ENCODE data around the gene TUBGCP2.

Gene TUBGCP2

DNA sequence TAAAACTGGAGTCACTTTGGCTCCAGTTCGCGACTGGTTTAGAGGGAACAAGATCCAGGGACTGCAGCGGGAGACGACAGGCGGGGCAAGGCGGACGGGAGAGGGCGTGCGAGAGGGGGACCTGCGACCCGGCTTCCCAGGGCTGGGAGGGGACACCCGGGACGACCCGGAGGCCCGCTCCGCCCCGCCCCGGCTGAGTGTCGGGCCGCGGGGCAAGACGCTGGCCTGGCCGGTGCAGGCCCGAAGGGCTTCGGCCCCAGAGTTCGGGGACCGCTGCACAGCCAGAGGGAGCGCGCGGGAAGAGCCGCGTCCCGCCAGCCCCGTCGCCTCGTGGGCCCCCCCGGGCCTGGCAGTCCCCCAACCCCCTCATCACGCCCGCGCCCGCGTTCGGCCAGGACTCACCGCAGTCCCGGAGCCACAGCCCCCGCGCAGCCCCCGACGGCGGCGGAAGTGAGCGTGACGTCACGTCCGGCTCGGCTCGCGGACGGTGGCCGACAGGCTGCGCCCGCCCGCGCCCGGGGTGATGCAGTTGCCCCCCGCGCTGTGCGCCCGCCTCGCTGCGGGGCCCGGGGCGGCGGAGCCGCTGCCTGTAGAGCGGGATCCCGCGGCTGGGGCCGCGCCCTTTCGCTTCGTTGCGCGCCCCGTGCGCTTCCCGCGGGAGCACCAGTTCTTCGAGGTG lies at the start of gene TUBGCP2, which contains the start of gene ZNF511:
Gene TUBGCP2, minus strand, starts transcription at position 452 of the 679 bp plus-strand sequence. CDS start 5,931 bp downstream, outside the sequence.
Gene ZNF511, plus strand, starts transcription at position 494 of the 679 bp plus-strand sequence. Its CDS starts 30 bp downstream, at position 524.
- peak; percentile 84 for DNase-seq (ENCODE audit: low read depth)

- DNase-seq (ENCODE audit: low read depth) = peak; percentile 63
Measured at GRCh38 chr10:133357285-133358161, 48.9 kb upstream of the TUBGCP2 start, which contains the start of gene FUOM. FUOM (minus strand) TSS chr10:133358019; CDS start chr10:133358007, 12 bp downstream.

- DNase-seq (ENCODE audit: low read depth) = no peak
Measured at GRCh38 chr10:133356549-133357284, 48.0 kb upstream of the TUBGCP2 start.

DNA sequence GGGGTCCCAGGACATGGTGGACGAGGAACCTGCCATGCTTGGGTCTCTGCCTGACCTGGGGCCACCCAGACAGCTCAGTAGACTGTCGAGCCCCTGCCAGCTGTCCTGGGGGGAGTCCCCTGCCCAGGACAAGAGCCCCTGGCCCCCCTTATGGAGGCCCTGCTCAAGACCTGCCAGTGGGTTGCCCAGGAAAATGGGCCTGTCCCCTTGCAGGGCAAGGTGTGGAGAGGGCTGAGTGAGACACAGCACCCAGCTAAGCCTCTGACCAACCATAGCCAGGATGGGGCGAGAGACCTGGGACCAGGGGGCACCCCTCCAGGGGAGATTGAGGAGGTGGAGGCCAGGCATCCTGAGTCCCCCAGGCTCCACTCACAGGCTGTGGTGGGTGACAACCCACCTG lies 47.3 kb upstream of the TUBGCP2 start:
- no peak for DNase-seq (ENCODE audit: low read depth)

GRCh38 chr10:133355266-133355665 lies 46.6 kb upstream of the TUBGCP2 start:
- DNase-seq (ENCODE audit: low read depth) = no peak

GRCh38 chr10:133354672-133355240 lies 46.1 kb upstream of the TUBGCP2 start:
- DNase-seq (ENCODE audit: low read depth) = no peak

- no peak for DNase-seq (ENCODE audit: low read depth)
Measured at GRCh38 chr10:133353988-133354605, 45.4 kb upstream of the TUBGCP2 start.

DNA sequence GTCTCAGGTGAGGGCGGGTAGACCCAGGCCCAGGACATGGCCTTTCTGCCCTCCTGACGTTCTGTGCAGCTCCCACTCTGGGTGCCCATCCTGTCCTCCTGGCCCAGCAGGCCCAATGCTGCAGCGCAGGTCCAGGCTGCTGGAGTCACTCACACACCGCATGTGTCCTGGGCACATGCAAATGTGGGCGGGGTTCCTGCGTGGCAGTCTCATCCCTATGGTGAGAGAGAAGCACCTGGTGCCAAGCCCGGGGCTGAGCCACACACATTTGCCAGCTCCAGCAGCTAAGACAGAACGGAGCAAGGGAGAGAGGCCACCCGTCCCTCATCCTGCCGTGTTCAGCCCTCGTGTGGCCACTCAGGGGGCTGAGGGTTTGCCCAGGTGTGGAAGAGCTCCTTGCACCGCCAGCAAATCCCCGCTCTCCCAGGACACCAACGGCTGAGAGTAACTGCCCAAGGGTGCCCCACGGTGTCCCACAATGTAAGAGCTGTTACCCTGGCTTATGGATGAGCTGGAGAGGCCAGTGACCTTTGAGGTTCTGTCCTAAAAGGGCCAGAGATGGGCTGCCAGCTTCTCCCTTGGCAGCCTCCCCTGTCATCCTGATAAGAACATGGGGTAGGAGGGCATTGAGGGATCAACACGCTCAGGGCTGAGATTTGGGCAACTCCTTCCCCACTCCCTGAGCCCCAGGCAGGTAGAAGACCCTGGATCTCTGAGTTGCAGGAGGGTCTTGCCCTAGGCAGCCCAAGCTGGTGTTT lies 44.7 kb upstream of the TUBGCP2 start:
- DNase-seq (ENCODE audit: low read depth) = no peak

GRCh38 chr10:133351408-133352318 lies 43.0 kb upstream of the TUBGCP2 start:
- no peak for DNase-seq (ENCODE audit: low read depth)

DNA sequence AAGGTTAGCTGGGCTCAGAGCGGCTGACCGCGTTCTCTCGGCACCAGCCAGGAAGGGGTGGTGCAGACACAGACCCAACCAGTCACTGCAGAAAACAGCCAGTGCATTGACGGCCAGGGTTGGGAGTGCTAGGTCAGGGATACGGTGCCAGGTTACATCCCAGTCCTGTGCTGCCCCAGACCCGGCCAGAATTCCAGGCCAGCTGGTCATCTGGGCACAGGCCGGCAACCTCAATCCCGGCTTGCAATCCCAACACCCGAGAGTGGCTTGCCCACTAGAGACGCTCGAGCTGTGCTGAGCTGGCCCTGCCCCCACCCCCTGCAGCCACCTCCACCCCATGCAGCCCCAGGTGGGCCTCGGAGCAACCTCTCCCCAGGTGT lies 42.3 kb upstream of the TUBGCP2 start:
- no peak for DNase-seq (ENCODE audit: low read depth)

DNA sequence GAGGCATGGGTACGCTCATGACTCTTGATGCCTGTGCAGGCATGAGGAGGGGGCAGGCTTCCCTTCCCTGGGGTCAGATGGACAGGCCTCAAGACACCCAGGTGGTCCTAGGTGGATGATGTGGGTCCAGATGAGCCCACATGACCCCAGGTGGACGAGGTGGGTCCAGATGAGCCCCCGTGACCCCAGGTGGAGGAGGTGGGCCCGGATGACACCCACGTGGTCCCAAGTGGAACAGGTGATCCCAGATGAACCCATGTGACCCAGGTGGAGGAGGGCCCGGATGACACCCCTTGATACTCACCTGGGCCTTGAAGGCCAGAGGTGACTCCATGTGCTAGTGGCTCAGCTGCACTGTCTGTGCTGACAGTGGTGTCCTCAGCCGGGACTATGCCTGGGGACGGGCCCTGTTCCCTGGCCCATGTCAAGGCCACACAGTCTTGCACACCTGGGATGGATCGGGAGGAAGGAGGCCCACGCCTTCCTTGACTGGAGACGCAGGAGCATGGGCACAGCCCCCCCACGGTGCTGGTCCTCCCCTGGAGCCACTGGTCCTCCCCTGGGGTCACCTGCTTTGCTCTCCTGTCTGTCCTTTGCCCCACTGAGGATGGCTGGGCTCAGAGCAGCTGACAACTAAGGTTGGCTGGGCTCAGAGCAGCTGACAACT lies 41.7 kb upstream of the TUBGCP2 start:
- DNase-seq (ENCODE audit: low read depth) = no peak

- no peak for DNase-seq (ENCODE audit: low read depth)
Measured at GRCh38 chr10:133349577-133350011, 40.9 kb upstream of the TUBGCP2 start.

DNA sequence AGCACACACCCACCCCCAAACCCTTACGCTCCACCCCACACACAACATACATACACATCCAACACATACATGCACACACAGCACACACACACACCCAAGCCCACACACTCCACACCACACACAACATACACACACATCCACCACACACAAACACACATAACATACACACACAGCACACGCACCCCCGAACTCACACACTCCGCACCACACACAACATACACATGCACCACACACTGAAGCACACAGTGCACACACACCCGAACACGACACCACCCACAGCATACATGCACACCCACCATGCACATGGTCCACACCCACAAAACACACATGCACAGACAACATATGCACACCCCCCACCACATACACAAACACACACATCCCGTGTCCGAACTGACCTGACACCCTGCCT lies 40.5 kb upstream of the TUBGCP2 start:
- no peak for DNase-seq (ENCODE audit: low read depth)

DNA sequence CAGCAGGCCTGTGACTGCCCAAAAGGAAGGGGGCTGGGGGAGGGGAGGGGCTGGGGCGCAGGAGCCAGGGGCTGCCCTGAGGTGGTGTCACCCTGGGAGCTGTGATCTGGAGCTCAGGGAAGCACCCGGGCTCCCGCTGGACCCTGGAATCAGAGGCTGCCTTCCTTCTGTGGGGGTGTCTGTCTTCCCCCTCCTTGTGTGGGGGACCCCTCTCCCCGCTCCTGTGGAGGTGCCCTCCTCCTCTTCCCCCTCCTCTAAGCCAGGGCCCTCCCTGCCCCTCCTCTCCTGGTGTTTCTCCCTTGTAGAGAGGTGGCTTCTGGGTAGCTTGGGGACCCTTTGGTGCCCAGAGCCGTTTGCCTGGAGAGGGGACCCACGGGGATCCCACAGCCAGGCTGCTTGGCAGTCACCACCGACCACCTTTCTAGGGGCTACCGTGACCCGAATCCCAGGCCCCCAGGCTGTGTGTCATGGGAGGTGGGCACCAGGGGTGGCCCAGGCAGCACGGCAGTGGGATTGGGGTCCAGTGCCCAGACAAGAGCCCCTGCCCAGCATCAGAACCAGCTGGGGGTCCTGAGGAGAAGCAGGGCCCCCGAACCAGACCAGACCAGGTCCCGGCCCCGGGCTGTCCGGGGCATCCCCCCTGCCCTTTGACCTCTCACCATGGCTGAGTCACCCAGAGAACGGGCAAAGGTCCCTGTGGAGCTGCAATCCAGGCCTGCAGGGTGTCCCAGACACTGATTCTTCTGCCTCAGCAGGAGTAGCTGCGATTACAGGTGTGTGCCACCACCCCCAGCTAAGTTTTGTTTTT lies 39.2 kb upstream of the TUBGCP2 start:
- no peak for DNase-seq (ENCODE audit: low read depth)

- no peak for DNase-seq (ENCODE audit: low read depth)
Measured at GRCh38 chr10:133346413-133346812, 37.7 kb upstream of the TUBGCP2 start.

GRCh38 chr10:133344236-133344635 lies 35.6 kb upstream of the TUBGCP2 start:
- DNase-seq (ENCODE audit: low read depth) = no peak

- DNase-seq (ENCODE audit: low read depth) = no peak
Measured at GRCh38 chr10:133343558-133343957, 34.9 kb upstream of the TUBGCP2 start.

DNA sequence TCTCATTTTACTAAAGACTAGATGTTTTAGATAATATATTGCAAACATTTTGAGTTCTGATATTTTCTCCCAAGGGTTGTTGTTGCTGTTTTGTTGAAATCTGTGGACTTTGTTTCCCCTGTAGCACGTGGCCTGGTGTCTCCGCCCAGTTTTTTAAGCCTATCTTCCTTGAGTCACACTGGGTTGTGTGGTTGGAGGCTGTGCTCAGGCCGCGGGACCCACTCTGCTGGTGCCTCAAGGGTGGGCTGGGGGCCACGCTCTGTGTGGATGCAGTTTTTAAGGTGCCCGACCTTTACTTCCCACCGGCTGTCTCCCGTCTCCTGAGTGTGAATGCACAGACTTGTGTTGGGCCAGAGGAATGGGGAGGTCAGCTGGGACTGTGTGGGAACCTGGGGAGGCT lies 34.3 kb upstream of the TUBGCP2 start:
- no peak for DNase-seq (ENCODE audit: low read depth)
